ENCODE results near the gene NT5C1B. TPM values are rescaled to one million over a fixed set of nuclear protein-coding genes. Genes with fewer than 3 reads are reported as not detected.

Gene NT5C1B
- total RNA-seq, 4 donors from 2014 or later, result not detected

DNA sequence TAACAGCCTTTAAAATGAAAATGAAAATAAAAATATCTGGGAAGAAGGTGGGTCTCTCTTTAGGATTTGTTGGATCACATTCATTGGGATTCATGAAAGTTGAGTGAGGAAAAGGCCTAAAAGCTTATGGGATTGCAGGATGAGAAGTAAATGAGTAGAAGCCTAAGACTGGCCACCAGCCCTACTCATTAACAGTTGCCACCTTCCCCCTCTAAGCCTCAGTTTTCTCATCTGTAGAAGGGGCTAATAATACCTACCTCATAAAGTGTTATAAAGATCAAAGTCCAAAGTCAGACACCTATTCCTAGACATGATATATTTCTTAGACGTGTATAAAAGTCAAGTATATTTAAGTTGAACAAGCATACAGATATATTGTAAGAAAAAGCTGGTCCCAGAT is 52.7 kb downstream of the NT5C1B start:
- no peak overlapping the region for H3K27ac ChIP-seq
- intact Hi-C loops (cut with DNase I; ENCODE audit: low total_unique reads), result no loop called here
- no peak for DNase-seq

DNA sequence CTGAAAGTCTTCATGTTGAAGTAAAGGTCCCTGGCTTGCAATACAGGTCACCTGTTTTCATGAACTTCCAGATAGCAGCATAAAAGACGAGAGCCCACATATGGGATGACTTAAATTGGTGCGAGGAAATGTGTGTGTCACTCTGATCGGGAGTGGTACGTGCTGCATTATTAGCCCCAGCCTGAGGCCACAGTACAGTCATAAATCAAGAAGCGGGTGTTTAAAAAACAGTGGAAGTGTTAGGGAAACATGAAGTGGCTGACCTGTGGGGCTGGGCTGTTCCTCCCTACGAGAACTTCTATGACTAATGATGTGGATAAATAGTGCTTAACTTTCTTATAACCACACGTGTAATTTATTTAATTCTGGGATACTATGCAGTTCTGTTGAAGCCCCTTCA is 53.3 kb downstream of the NT5C1B start:
- H3K27ac ChIP-seq, result no peak overlapping the region
- H3K4me3 ChIP-seq, result no peak overlapping the region
- no peak for DNase-seq
- H3K36me3 ChIP-seq, result no peaks in the 10 kb centered on the region
- H3K4me1 ChIP-seq, result no peaks in the 10 kb centered on the region
- intact Hi-C loops (cut with DNase I; ENCODE audit: low total_unique reads), result no loop called here
- TF ChIP-seq POLR2A (IDR thresholded peaks at IDR 0.05), result no peak
- TF ChIP-seq, protein P1, sequence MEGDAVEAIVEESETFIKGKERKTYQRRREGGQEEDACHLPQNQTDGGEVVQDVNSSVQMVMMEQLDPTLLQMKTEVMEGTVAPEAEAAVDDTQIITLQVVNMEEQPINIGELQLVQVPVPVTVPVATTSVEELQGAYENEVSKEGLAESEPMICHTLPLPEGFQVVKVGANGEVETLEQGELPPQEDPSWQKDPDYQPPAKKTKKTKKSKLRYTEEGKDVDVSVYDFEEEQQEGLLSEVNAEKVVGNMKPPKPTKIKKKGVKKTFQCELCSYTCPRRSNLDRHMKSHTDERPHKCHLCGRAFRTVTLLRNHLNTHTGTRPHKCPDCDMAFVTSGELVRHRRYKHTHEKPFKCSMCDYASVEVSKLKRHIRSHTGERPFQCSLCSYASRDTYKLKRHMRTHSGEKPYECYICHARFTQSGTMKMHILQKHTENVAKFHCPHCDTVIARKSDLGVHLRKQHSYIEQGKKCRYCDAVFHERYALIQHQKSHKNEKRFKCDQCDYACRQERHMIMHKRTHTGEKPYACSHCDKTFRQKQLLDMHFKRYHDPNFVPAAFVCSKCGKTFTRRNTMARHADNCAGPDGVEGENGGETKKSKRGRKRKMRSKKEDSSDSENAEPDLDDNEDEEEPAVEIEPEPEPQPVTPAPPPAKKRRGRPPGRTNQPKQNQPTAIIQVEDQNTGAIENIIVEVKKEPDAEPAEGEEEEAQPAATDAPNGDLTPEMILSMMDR (IDR thresholded peaks at IDR 0.05), result no peak
- no peaks in the 10 kb centered on the region for H3K9me3 ChIP-seq
- H3K27me3 ChIP-seq, result no peaks in the 10 kb centered on the region

More for the DNA sequence above, 52.7 kb downstream of the NT5C1B start:
- Histone ChIP-seq H3K36me3 (no peaks in the 10 kb centered on the region), H3K27me3 (no peaks in the 10 kb centered on the region), H3K4me3 (no peak overlapping the region), H3K4me1 (no peaks in the 10 kb centered on the region), H3K9me3 (no peaks in the 10 kb centered on the region)
- no peak for TF ChIP-seq POLR2A (IDR thresholded peaks at IDR 0.05)
- TF ChIP-seq, protein P1 (IDR thresholded peaks at IDR 0.05), result no peak

DNA sequence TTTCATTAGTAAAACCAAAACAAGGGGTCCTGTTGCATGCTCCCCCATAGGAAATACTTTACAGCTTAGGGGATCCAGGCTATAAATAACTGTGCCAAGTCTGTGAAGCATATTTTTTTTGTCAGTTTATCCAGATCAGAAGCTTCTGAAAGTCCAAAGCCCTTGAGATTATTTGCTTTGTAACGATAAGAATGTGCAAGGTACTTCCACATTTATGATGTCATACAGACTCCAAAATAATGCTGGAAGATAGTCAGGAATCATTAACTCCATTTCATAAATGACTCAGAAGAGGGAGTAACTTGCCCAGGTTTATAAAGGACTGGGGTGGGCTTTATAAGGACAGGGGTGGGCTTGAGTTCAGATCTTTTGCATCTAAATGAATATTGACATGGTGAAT is 58.2 kb downstream of the NT5C1B start:
- no peaks in the 10 kb centered on the region for H3K9me3 ChIP-seq
- DNase-seq, result no peak
- TF ChIP-seq, protein P1 (IDR thresholded peaks at IDR 0.05), result no peak
- no peak for TF ChIP-seq POLR2A (IDR thresholded peaks at IDR 0.05)
- H3K36me3 ChIP-seq, result no peaks in the 10 kb centered on the region
- H3K27ac ChIP-seq, result no peak overlapping the region
- no peaks in the 10 kb centered on the region for H3K4me1 ChIP-seq
- no peaks in the 10 kb centered on the region for H3K27me3 ChIP-seq
- H3K4me3 ChIP-seq, result no peak overlapping the region
- intact Hi-C loops (cut with DNase I; ENCODE audit: low total_unique reads), result no loop called here

DNA sequence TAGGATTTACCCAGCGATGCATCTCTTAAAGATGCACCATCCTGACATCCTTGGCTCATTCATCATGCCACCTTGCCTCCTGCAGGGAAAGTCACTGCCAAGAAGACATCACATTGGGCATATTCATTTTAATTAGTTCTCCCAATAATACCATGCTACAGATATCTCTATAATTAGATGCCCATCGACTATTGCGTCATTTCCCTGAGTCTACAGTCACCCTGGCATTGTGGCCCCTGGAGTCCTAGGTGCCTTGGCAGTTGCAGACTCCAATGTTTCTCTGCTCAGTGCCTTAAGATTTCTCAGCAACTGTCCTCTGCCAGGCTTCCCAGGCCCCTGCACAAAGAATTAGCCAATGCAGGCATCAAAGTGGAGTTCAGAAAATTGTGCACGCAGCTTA is 61.5 kb downstream of the NT5C1B start:
- Histone ChIP-seq H3K27ac (no peak overlapping the region), H3K4me3 (no peak overlapping the region), H3K4me1 (no peaks in the 10 kb centered on the region), H3K27me3 (no peaks in the 10 kb centered on the region), H3K9me3 (no peaks in the 10 kb centered on the region), H3K36me3 (no peaks in the 10 kb centered on the region)
- TF ChIP-seq, protein P1 (IDR thresholded peaks at IDR 0.05), result no peak
- no peak for TF ChIP-seq POLR2A (IDR thresholded peaks at IDR 0.05)
- no peak for DNase-seq
- intact Hi-C loops (cut with DNase I; ENCODE audit: low total_unique reads), result loop anchor here (10.0 kb wide), 1 partner anchor 1337 kb away; no protein-coding TSS in a partner anchor

DNA sequence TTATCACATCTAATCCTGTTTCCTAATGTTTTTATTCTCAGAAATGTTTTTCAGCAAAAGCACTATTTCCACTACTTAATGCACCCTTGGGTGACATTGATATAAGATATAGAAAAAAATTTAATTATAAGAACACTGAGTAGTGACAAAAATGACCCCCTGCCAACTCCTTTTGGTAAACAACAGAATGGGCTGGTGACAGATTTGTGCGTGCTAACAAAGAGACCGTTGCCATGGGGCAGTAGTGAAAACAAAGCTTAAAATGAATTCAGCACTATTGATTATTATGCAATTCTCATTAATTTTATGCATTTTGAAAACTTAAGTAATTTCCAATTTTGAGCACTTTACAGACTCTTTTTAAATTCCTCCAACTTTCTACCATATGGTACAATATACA is 62.0 kb downstream of the NT5C1B start:
- no peak for DNase-seq
- H3K36me3 ChIP-seq, result no peaks in the 10 kb centered on the region
- intact Hi-C loops (cut with DNase I; ENCODE audit: low total_unique reads), result loop anchor here (10.0 kb wide), 1 partner anchor 1337 kb away; no protein-coding TSS in a partner anchor
- H3K27me3 ChIP-seq, result no peaks in the 10 kb centered on the region
- H3K4me3 ChIP-seq, result no peak overlapping the region
- H3K4me1 ChIP-seq, result no peaks in the 10 kb centered on the region
- no peak overlapping the region for H3K27ac ChIP-seq
- H3K9me3 ChIP-seq, result no peaks in the 10 kb centered on the region
- TF ChIP-seq POLR2A (IDR thresholded peaks at IDR 0.05), result no peak
- TF ChIP-seq, protein P1 (IDR thresholded peaks at IDR 0.05), result no peak
